Mesenteric fat pad (tissue), 1 donor: ENCODE results near the gene FAM83C. TPM values are rescaled to one million over a fixed set of nuclear protein-coding genes. Genes with fewer than 3 reads are reported as not detected.
"Not testable (repeated sequence)": the region's sequence is repeated elsewhere in the genome, so short reads cannot be mapped to it uniquely, and the experiment has no call there.

Experiments used
- DNase-seq: peaks from one replicate; pipeline ENCODE4 v3.0.0-alpha.2; 2020; ENCODE audit warnings: low spot score
- total RNA-seq: library from RNA; stranded (reverse); fragmentation: NEBNext Ultra II Directional; extraction: Animal tissue kit (Norgen Biotek cat#: 25700); gene quantifications from one replicate; pipeline ENCODE4 v1.2.1, GENCODE V29; 2021
- donor health status: DM: yes; HTN: yes; CAD: no.

FAM83C gene
- total RNA-seq, 1 donor from 2014 or later = not detected

- no peak for DNase-seq
These were observed 26.4 kb upstream of the FAM83C start for GRCh38 chr20:35318502-35319157.

DNA sequence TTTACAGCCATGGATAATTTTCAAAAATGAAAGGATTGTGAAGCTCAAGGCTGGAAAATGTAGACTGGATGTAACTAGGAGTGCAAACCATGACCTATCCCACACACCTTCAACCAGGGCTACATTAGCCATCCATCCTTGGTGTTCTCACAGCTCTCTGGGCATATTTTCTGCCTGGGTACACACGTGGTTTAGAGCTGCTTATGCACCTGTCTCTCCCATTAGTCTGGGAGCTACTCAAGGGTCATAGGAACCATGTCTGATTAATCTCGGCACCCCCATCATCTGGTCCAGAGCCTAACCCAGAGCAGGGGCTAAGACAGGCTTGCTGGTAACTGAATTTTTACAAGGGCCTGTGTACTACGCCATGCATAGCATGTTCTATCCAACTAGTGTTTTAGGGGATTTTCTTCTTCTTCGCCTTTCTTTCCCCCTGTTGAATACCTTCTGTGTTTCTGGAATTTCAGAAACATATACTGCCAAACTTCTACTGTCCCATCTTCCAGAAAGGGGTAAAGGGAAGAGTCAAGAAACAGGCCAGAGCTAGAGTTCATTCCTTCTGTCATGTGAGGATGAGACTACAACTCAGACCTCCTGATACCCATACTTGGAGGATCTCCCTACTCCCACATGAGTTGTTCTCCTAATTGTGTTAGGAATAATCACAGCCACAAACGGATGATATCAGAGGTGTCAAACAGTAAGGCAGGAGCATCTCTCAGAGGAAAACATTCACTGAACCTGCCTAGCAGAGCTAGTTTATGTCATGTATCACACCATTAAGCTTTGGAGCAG, 25.4 kb upstream of the FAM83C start:
- DNase-seq = no peak

GRCh38 chr20:35316086-35316485, 23.9 kb upstream of the FAM83C start:
- DNase-seq = no peak

DNA sequence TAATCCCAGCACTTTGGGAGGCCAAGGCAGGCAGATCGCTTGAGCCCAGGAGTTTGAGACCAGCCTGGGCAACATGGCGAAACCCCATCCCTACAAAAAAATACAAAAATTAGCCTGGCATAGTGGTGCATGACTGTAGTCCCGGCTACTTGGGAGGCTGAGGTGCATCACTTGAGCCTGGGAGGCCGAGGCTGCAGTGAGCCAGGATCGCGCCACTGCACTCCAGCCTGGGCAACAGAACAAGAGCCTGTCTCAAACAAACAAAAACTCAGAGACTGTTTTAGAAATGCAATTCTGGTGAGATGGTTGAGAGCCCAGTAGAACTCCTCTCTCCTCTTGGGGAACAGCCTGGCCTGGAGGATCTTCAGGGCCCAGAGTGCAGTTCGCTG, 23.4 kb upstream of the FAM83C start:
- DNase-seq = not testable (repeated sequence)

GRCh38 chr20:35314816-35315631, 22.8 kb upstream of the FAM83C start:
- DNase-seq = no peak

GRCh38 chr20:35312318-35312717, 20.1 kb upstream of the FAM83C start:
- DNase-seq = no peak

DNA sequence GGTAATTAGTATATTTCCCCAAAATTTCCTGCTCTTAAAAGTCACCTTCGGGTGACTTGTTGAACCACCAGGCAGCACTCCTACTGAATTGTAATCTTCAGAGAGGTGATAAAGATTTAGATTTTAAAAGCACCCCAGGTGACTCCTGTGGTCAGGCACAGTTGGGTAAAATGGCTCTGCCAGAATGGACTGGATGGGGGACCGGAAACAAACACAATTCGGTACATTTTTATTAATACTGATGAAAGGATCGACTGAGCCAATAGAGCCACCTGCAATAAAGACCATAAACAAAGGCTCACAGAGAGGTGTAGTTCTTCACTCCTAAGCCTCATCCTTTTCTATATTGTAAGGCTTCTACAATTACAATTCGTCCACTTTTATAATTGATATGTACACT, 19.6 kb upstream of the FAM83C start:
- DNase-seq = no peak

DNA sequence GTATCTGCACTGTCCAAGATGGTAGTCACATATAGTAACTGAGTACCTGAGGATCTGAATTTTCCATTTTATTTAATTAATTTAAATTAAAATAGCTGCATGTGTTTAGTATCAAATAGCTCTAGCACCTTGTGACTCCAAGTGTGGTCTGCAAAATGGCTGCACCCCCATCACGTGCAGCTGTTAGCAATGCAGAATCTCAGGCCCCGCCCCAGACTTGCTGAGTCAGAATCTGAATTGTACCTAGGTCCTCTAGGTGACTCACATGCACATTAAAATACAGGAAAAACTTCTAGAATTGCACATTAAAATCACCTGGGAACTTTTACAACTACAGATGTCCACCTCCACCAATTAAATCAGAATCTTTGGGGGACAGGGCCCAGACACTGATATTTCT, 19.2 kb upstream of the FAM83C start:
- no peak for DNase-seq

DNA sequence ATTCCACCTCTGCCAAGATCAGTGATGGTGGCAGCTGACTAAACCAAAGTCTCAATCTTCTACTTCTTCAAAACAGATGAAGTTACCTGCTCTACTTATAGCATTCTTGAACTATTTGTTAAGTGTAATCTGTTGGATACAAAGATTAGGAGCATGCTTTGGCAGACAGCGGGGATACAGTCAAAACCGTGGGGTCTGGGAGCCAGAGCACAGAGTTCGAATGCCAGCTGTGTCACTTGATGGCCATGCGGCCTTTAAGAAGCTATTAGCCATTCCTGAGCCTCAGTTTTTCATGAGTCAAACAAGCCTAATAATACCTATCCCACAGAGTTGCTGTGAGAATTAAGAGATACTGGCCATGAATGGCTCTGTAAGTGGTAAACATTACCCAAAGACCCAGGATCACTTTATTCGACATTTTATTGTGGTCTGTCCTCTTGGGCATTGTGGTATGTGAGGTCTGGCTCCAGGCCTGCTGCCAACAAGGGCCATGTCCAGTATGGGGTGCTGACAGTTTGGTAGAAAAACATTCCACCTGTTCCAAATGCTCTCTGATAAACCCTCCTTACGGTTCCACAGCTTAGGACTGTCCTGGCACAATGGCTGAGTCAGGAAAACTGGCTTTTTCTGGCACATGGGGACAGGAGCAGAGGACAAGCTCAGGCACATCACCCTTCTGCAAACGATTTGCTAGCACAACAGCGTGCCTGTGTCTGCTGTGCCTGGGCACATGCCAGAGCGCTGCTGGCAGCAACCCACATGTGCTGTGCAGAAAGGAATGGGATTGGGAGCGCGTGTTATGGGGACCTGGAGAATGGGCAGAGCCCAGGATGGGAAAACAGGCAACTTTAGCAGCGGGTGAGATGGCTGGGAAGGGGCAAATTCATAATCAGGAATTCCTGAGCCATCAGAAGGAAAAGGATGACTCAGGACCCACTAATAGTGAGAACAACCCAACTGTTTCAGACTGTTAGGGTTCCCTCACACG, 15.7 kb upstream of the FAM83C start:
- DNase-seq = no peak

GRCh38 chr20:35306931-35307517, 14.8 kb upstream of the FAM83C start:
- no peak for DNase-seq

DNA sequence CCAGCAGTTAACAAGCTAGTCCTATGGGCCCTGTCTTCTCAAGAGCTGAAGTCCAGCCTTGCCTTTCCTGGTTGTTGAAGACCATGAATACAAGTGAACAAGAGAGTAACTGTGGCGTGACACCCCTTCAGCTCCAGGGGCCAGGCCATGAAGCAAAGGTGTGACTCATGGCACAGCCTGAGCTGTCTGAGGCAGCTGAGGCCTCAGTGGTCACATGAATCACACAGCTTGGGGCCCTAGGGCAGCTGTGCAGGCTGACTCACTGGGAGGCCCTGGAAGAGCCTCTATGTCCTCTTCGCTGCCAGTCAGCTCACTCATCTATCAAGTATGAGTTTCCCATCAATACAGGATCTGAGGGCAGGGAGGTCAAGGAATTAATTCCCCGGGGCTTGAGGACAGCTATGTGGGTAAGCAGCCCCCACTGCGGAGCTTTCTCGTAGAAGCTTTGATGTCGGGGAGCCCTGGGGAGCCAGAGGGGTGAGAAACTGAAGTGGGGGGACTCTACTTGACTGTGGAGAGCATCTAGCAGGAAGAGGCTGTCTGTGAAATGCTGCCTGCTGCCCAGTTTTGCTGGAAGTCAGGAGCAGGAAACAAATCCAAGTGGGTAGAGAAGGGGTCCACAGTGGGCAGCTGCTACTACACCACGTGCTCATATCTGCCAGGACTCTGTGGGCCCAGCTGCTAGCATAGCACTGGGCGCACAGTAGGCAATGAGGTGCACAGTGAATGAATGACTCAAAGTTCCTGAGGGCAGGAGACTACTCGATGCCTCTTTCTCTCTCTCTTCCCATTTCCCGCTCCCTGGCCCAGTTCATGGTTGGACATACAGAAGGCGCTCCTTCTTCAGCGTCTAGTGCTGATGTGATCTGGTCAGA, 13.7 kb upstream of the FAM83C start:
- no peak for DNase-seq

GRCh38 chr20:35304956-35305355, 12.7 kb upstream of the FAM83C start:
- no peak for DNase-seq

- no peak for DNase-seq
These were observed 11.7 kb upstream of the FAM83C start for GRCh38 chr20:35303735-35304491.

DNA sequence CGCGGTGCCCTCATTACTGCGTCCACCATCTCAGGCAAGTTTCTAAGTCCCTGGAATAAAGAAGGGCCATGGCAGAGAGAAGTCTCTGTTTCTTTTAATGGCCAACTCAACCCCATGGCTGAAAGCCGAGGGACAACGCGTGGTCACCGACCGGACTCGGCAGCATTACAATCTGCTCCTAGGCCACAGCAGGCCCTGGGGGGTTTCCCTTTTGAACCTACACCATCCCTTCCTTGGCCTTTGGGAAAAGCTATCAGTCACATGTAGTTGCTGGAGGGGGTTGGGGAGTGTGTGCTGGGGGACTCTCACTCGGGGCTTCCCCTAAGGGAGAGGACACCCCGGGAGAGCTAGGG, 11.1 kb upstream of the FAM83C start:
- DNase-seq = no peak

DNA sequence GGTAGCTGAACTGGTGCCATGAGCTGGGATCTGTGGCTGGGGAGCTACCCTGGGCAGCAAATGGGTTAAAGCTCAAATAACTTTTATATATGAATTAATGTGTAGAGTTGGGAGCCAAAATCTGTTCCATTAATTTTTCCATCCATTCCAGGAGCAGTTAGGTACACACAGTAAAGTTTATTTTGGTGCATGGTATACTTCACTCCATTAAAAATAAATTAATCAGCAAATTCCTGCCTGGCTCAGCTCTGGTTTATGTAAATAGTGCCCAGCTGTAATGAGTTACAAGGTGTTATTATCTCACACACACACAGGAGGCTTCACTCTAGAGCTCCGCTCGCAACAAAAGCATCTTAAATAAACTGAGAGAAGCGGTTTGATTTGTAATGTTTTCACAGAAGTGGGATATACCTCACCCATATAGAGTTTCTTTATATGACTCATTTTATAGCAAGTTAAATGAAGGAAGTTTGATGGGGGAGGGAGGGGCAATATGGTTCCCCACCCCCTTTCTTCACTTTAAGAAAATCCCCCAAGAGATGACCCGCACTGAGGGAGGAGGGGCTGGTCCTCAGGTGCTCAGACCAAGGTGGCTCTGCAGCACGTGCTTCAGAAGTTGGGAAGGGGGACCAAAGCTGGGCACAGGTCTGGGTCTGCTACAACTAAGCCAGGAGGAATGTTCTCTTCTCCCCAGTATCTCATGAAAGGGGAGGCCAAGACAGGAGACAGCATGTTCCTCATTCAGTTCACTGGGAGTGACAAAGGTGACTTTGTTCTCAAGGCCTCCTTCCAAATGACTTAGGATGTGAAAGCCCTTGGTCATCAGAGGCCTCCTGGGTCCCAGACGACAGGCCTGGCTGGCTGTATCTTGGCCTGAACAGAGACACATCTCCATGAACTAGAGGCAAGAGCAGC, 10.5 kb upstream of the FAM83C start:
- DNase-seq = no peak

- DNase-seq = peak; percentile 33
These were observed 9.2 kb upstream of the FAM83C start for GRCh38 chr20:35301426-35301825.

DNA sequence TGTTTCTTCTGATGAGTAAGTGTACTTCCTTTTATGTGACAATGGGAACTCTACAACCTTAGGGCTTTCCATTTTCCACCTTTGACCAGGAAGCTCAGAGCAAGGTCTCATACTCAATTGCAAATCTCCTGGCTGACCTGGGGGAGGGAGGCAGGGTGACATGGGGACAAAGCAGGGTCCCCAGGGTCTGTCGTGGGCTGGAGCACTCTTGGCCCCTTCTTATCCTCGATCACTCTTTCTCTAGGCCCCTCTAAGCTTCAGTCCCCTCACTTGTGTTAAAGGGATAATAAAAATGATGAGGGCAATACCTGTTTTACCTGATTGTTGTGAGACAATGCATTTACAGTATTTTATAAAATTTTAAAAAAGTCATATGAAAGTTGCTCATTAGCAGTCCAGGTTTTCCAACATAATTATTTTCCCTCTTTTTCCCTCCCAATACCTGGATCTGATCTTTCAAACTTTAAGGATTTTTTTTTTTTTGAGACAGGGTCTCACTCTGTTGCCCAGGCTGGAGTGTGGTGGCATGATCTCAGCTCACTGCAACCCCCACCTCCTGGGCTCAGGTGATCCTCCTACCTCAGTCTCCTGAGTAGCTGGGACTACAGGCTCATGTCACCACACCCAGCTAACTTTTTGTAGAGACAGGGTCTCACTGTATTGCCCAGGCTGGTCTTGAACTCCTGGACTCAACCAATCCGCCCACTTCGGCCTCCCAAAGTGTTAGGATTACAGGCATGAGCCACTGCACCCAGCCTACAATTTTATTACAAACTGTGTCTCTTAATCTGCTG, 8.4 kb upstream of the FAM83C start:
- no peak for DNase-seq
